Measurements from ENCODE around the gene TMEM163. TPM values are rescaled to one million over a fixed set of nuclear protein-coding genes. Genes with fewer than 3 reads are reported as not detected.

Gene TMEM163
- total RNA-seq, 1 donor from 2014 or later = 0.95 TPM

DNA sequence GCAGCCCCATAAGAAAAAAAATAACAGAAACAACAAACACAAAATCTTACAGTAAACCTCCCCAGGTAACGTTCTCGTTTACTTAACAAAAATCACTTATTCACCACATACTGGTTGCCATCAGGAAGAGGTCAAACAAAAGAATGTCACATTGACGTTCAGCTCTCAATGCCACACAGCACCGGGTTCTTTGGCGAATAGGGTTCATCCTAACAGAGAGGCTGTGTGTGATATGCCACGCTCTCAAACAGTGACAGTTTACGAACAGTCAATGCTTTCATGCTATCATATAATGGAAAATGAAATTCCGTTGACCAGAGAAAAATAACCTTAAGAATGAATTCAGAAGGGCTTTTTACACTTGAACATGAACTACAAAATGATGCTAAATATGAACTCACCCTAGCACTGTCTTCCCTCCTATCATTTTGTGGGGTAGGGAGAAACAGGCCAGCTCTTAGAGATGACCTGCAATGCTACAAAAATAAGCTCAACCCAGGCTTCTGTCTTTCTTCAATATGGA, 2.0 kb downstream of the TMEM163 start:
- no peak for DNase-seq (ENCODE audit: low spot score)
- Mint-ChIP-seq H3K27ac (no peak overlapping the region), H3K9me3 (peaks cover 8% of the 10 kb centered on the region), H3K4me3 (peak overlapping the region; percentile 87), H3K36me3 (no peaks in the 10 kb centered on the region), H3K27me3 (ENCODE audit: insufficient read depth, low read depth) (peaks cover 47% of the 10 kb centered on the region), H3K4me1 (peaks cover 23% of the 10 kb centered on the region)
- H3F3A ChIP-seq (ENCODE audit: low read depth) = peaks cover 13% of the 10 kb centered on the region
- H3K9me3 ChIP-seq (ENCODE audit: low read depth) = no peaks in the 10 kb centered on the region
- no peak overlapping the region for H3K4me2 ChIP-seq
- H3K36me3 ChIP-seq = no peaks in the 10 kb centered on the region
- H4K20me1 ChIP-seq (ENCODE audit: low read depth) = peaks cover 10% of the 10 kb centered on the region
- peaks cover 11% of the 10 kb centered on the region for H3K4me1 ChIP-seq
- H2AFZ ChIP-seq (replicated peaks) = no peak overlapping the region
- H3K79me2 ChIP-seq (ENCODE audit: low read depth) = no peaks in the 10 kb centered on the region
- H3K27me3 ChIP-seq = peaks cover 80% of the 10 kb centered on the region
- no peak overlapping the region for H3K4me3 ChIP-seq
- no peak overlapping the region for H3K27ac ChIP-seq
- TF ChIP-seq, protein P1, sequence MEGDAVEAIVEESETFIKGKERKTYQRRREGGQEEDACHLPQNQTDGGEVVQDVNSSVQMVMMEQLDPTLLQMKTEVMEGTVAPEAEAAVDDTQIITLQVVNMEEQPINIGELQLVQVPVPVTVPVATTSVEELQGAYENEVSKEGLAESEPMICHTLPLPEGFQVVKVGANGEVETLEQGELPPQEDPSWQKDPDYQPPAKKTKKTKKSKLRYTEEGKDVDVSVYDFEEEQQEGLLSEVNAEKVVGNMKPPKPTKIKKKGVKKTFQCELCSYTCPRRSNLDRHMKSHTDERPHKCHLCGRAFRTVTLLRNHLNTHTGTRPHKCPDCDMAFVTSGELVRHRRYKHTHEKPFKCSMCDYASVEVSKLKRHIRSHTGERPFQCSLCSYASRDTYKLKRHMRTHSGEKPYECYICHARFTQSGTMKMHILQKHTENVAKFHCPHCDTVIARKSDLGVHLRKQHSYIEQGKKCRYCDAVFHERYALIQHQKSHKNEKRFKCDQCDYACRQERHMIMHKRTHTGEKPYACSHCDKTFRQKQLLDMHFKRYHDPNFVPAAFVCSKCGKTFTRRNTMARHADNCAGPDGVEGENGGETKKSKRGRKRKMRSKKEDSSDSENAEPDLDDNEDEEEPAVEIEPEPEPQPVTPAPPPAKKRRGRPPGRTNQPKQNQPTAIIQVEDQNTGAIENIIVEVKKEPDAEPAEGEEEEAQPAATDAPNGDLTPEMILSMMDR (IDR thresholded peaks at IDR 0.05) = no peak
- TF ChIP-seq EZH2 (IDR thresholded peaks at IDR 0.05) = no peak
- TF ChIP-seq EZH2phosphoT487 (IDR thresholded peaks at IDR 0.05) = no peak
- no peak overlapping the region for H3K9ac ChIP-seq

DNA sequence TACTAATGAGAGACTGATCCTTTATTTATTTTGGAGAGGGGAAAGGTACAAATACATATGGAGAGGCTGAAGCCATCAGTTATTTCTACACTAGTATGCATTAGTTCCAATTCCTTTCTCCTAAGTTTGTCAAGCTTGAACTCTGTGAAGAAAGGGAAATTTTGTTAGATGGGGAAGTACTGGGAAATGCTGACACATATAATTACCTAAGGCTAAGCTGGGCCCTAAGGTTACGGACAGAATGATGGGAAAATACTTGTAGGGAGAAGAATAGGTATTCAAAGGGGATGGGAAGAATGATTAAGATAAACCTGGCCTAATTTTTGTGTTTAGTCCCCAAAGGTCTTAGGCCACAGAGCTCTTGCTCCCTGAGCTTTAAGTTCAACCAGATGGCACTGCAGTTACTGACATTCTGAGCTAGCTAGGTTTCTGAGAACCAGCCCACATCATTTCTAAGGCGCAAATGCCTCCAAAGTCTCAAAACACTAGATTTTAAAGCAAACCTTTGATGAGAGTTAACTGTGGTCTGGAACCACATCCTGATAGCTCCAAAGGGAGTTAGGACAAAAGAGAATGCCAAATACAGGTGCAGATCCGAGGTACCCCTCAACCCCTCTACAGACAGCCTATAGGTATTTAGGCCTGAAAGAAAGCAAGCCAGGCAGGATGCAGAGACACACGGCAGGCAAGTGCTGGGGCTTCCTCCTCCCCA, 2.7 kb downstream of the TMEM163 start:
- Histone ChIP-seq H3K36me3 (no peaks in the 10 kb centered on the region), H3K27ac (no peak overlapping the region), H4K20me1 (ENCODE audit: low read depth) (peaks cover 10% of the 10 kb centered on the region), H3K27me3 (peaks cover 73% of the 10 kb centered on the region), H3F3A (ENCODE audit: low read depth) (peaks cover 13% of the 10 kb centered on the region), H3K4me2 (no peak overlapping the region), H3K4me1 (peaks cover 10% of the 10 kb centered on the region), H3K4me3 (no peak overlapping the region), H2AFZ (replicated peaks) (no peak overlapping the region), H3K9ac (no peak overlapping the region), H3K79me2 (ENCODE audit: low read depth) (no peaks in the 10 kb centered on the region), H3K9me3 (ENCODE audit: low read depth) (no peaks in the 10 kb centered on the region)
- peaks cover 5% of the 10 kb centered on the region for H3K9me3 Mint-ChIP-seq
- H3K4me1 Mint-ChIP-seq = peaks cover 23% of the 10 kb centered on the region
- no peak overlapping the region for H3K27ac Mint-ChIP-seq
- no peak for TF ChIP-seq EZH2 (IDR thresholded peaks at IDR 0.05)
- TF ChIP-seq, protein P1 (IDR thresholded peaks at IDR 0.05) = no peak
- no peak for TF ChIP-seq EZH2phosphoT487 (IDR thresholded peaks at IDR 0.05)
- H3K27me3 Mint-ChIP-seq (ENCODE audit: insufficient read depth, low read depth) = peaks cover 43% of the 10 kb centered on the region
- no peaks in the 10 kb centered on the region for H3K36me3 Mint-ChIP-seq
- H3K4me3 Mint-ChIP-seq = no peak overlapping the region
- no peak for DNase-seq (ENCODE audit: low spot score)

DNA sequence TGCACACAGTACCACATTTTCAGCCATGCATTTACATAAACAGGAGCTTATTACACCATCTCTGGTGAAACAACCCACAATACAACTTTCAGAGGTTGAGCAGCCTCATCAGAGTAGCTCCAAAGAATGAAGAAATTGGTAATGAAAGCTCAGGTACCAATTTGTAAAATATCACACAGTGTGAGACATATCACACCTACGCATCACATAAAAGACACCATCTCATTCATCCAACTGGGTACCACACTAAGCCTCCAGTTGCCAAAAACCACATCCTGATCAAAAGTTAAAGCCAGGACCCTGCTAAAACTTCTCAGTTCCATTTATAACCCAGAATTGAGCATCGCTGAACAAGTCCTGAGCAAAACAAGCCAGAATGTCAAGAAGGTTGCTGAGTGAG, 4.6 kb downstream of the TMEM163 start:
- peaks cover 10% of the 10 kb centered on the region for H4K20me1 ChIP-seq (ENCODE audit: low read depth)
- no peaks in the 10 kb centered on the region for H3K79me2 ChIP-seq (ENCODE audit: low read depth)
- H3K9me3 ChIP-seq (ENCODE audit: low read depth) = no peaks in the 10 kb centered on the region
- Mint-ChIP-seq H3K27ac (no peak overlapping the region), H3K36me3 (no peaks in the 10 kb centered on the region), H3K4me3 (no peak overlapping the region), H3K4me1 (peaks cover 17% of the 10 kb centered on the region), H3K9me3 (no peaks in the 10 kb centered on the region), H3K27me3 (ENCODE audit: insufficient read depth, low read depth) (peaks cover 30% of the 10 kb centered on the region)
- no peak for TF ChIP-seq EZH2phosphoT487 (IDR thresholded peaks at IDR 0.05)
- TF ChIP-seq EZH2 (IDR thresholded peaks at IDR 0.05) = no peak
- TF ChIP-seq, protein P1 (IDR thresholded peaks at IDR 0.05) = no peak
- DNase-seq (ENCODE audit: low spot score) = no peak
- no peak overlapping the region for H3K4me2 ChIP-seq
- H2AFZ ChIP-seq (replicated peaks) = no peak overlapping the region
- peaks cover 7% of the 10 kb centered on the region for H3K4me1 ChIP-seq
- no peaks in the 10 kb centered on the region for H3K36me3 ChIP-seq
- peaks cover 5% of the 10 kb centered on the region for H3F3A ChIP-seq (ENCODE audit: low read depth)
- H3K27me3 ChIP-seq = peaks cover 54% of the 10 kb centered on the region
- no peak overlapping the region for H3K4me3 ChIP-seq
- H3K27ac ChIP-seq = no peak overlapping the region
- no peak overlapping the region for H3K9ac ChIP-seq

Data from neural progenitor cell (in vitro differentiated cells).